Calu3 (cell line): ENCODE results near the gene DEXI. TPM values are rescaled to one million over a fixed set of nuclear protein-coding genes. Genes with fewer than 3 reads are reported as not detected.
A peak's percentile ranks its signal among the peaks of the same experiment; 100 is the strongest.

ENCODE experiments used
- BruUV-seq: library from RNA; stranded (reverse); fragments of 400-500 nt; replicated peaks from 2 replicates; lab custom pipeline; 2021; lab: Mats Ljungman, UMichigan
- CTCF ChIA-PET: fragments of 300-600 bp; sonication (Branson Sonifier 250); formaldehyde crosslinking; loops from one replicate; lab custom pipeline; 2022; ENCODE audit warnings: antibody characterized with exemption; lab: Charles Lee
- DNase-seq: peaks from one replicate; pipeline ENCODE4 v3.0.0; 2022
- H3K27ac Mint-ChIP-seq: one replicate; pipeline ENCODE4 v1.8.0; 2022; ENCODE audit warnings: mixed read lengths; ENCODE audit not compliant: unreplicated experiment
- H3K27me3 Mint-ChIP-seq: one replicate; pipeline ENCODE4 v1.8.0; 2022; ENCODE audit warnings: mixed read lengths; ENCODE audit not compliant: unreplicated experiment
- H3K36me3 Mint-ChIP-seq: one replicate; pipeline ENCODE4 v1.8.0; 2022; ENCODE audit warnings: mild to moderate bottlenecking, moderate library complexity, mixed read lengths; ENCODE audit not compliant: insufficient read depth, unreplicated experiment
- H3K4me1 Mint-ChIP-seq: one replicate; pipeline ENCODE4 v1.8.0; 2022; ENCODE audit warnings: mild to moderate bottlenecking, low read depth, mixed read lengths; ENCODE audit not compliant: unreplicated experiment
- H3K4me3 Mint-ChIP-seq: one replicate; pipeline ENCODE4 v1.8.0; 2022; ENCODE audit warnings: mild to moderate bottlenecking, low read depth, moderate library complexity, mixed read lengths; ENCODE audit not compliant: unreplicated experiment
- H3K9me3 Mint-ChIP-seq: one replicate; pipeline ENCODE4 v1.8.0; 2022; ENCODE audit warnings: low read depth, mixed read lengths; ENCODE audit not compliant: unreplicated experiment
- CTCF ChIP-seq: fragments of 200-600 bp; IDR thresholded peaks from one replicate; pipeline ENCODE4 v1.8.0; 2022; ENCODE audit warnings: antibody characterized with exemption; ENCODE audit not compliant: unreplicated experiment
- intact Hi-C: fragments of 100-400 bp; cut with micrococcal nuclease; formaldehyde crosslinking; loops from one replicate; pipeline ENCODE4 v1.10.0; 2022; ENCODE audit not compliant: unreplicated experiment
- total RNA-seq: library from RNA; stranded (reverse); gene quantifications from 2 replicates; pipeline ENCODE4 v1.2.3, GENCODE V29; 2022

DEXI gene
- total RNA-seq, 1 experiment from 2014 or later, result 32.3 TPM

GRCh38 chr16:10896723-10897122, 45.5 kb downstream of the DEXI start:
- CTCF ChIA-PET, result no interaction called here
- DNase-seq, result no peak
- Mint-ChIP-seq H3K4me3 (no peak overlapping the region), H3K9me3 (no peaks in the 10 kb centered on the region), H3K4me1 (peaks cover 10% of the 10 kb centered on the region), H3K36me3 (no peaks in the 10 kb centered on the region), H3K27ac (no peak overlapping the region), H3K27me3 (no peaks in the 10 kb centered on the region)
- TF ChIP-seq CTCF, result no peak
- no TSS peak for BruUV-seq
- intact Hi-C loops, result no loop called here

GRCh38 chr16:10896165-10896564, 46.1 kb downstream of the DEXI start:
- intact Hi-C loops, result no loop called here
- no peaks in the 10 kb centered on the region for H3K27me3 Mint-ChIP-seq
- CTCF ChIA-PET, result no interaction called here

DNA sequence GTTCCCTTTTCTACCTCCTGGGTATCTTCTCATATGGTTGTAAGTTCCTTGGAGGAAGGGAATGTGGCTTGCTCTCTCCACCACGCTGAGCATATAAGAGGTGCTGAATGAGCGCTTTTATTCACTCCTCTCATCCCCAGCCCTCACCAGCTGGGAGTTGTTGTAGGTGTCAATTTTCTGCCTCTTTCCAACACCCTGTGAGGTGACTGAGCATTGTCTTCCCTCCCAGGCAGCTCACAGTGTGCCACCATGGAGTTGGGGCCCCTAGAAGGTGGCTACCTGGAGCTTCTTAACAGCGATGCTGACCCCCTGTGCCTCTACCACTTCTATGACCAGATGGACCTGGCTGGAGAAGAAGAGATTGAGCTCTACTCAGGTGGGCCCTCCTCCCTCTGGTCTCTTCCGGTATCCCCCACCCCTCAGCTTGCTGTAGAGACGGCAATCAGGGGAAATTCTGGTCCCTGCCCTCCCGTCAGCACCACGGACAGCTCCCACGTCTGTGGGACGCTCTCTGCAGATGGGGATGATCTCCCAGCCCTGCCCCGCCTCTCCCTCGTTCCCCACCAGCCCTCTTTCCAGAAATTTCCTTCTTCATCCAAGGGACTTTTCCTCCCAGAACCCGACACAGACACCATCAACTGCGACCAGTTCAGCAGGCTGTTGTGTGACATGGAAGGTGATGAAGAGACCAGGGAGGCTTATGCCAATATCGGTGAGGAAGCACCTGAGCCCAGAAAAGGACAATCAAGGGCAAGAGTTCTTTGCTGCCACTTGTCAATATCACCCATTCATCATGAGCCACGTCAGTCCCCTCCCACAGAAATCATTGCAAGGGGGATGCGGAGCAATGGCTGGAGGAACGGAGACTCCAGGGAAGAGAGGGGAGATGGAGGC, 47.0 kb downstream of the DEXI start:
- peak; percentile 15 for DNase-seq
- TF ChIP-seq CTCF, result no peak
- Mint-ChIP-seq H3K4me1 (peaks cover 10% of the 10 kb centered on the region), H3K27me3 (no peaks in the 10 kb centered on the region), H3K4me3 (no peak overlapping the region), H3K9me3 (no peaks in the 10 kb centered on the region), H3K36me3 (no peaks in the 10 kb centered on the region), H3K27ac (no peak overlapping the region)
- CTCF ChIA-PET, result interaction anchor here (0.8 kb wide), 1 partner anchor 24 kb away, joined by 3 read pairs; no protein-coding TSS in a partner anchor
- no TSS peak for BruUV-seq
- intact Hi-C loops, result no loop called here

More at GRCh38 chr16:10896165-10896564, 46.1 kb downstream of the DEXI start:
- no peaks in the 10 kb centered on the region for H3K36me3 Mint-ChIP-seq
- TF ChIP-seq CTCF, result no peak
- DNase-seq, result no peak
- no peak overlapping the region for H3K27ac Mint-ChIP-seq
- peaks cover 10% of the 10 kb centered on the region for H3K4me1 Mint-ChIP-seq
- H3K4me3 Mint-ChIP-seq, result no peak overlapping the region
- no peaks in the 10 kb centered on the region for H3K9me3 Mint-ChIP-seq
- BruUV-seq, result no TSS peak

- Mint-ChIP-seq H3K27me3 (no peaks in the 10 kb centered on the region), H3K27ac (no peak overlapping the region), H3K4me1 (peaks cover 10% of the 10 kb centered on the region), H3K4me3 (no peak overlapping the region), H3K9me3 (no peaks in the 10 kb centered on the region), H3K36me3 (no peaks in the 10 kb centered on the region)
- TF ChIP-seq CTCF, result no peak
- no TSS peak for BruUV-seq
- CTCF ChIA-PET, result interaction anchor here (0.6 kb wide), 1 partner anchor 211 kb away, joined by 3 read pairs; no protein-coding TSS in a partner anchor
- DNase-seq, result no peak
- intact Hi-C loops, result no loop called here
Observed at GRCh38 chr16:10892782-10893318, 49.4 kb downstream of the DEXI start.
